ENCODE data around the gene KLHL6.

DNA sequence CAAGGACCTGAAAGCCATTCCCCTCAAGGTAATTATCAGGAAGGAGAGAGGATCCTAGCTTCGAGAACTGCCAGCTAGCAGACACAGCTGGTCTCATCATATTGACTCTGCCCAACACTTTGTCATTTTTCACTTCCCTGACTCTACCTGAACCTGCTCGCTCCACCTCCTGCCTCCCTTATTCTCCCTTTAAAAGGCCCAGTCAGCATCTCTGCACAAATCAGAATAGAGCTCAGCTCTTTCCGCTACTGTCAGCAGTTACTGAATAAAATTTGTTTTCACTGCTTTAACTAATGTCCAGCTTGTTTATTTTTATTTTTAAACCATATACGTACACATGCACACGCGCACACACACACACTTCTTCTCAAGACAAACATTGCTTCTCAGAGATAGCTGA, 69.9 kb downstream of the KLHL6 start:
- TF ChIP-seq, protein P1, sequence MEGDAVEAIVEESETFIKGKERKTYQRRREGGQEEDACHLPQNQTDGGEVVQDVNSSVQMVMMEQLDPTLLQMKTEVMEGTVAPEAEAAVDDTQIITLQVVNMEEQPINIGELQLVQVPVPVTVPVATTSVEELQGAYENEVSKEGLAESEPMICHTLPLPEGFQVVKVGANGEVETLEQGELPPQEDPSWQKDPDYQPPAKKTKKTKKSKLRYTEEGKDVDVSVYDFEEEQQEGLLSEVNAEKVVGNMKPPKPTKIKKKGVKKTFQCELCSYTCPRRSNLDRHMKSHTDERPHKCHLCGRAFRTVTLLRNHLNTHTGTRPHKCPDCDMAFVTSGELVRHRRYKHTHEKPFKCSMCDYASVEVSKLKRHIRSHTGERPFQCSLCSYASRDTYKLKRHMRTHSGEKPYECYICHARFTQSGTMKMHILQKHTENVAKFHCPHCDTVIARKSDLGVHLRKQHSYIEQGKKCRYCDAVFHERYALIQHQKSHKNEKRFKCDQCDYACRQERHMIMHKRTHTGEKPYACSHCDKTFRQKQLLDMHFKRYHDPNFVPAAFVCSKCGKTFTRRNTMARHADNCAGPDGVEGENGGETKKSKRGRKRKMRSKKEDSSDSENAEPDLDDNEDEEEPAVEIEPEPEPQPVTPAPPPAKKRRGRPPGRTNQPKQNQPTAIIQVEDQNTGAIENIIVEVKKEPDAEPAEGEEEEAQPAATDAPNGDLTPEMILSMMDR (conservative IDR thresholded peaks at IDR 0.05), result no peak
- no peak for TF ChIP-seq ZFX (IDR thresholded peaks at IDR 0.05)
